HepG2 (cell line): Measurements from ENCODE around the gene GRIN2C. TPM values are rescaled to one million over a fixed set of nuclear protein-coding genes. Genes with fewer than 3 reads are reported as not detected.
A peak's percentile ranks its signal among the peaks of the same experiment; 100 is the strongest.

Experiments used
- DR1 ChIP-seq: sonication (generic); formaldehyde crosslinking; IDR thresholded peaks from 2 replicates; pipeline ENCODE4 v1.8.0; 2021; ENCODE audit warnings: mild to moderate bottlenecking, missing genetic modification reagents, inconsistent platforms
- HHEX ChIP-seq: IDR thresholded peaks from 2 replicates; pipeline ENCODE4 v1.6.1; 2016; ENCODE audit warnings: control low read depth
- JDP2 ChIP-seq: sonication (generic); formaldehyde crosslinking; IDR thresholded peaks from 2 replicates; pipeline ENCODE4 v1.8.1; 2022; ENCODE audit warnings: missing genetic modification reagents, borderline replicate concordance
- MTA3 ChIP-seq: sonication (generic); formaldehyde crosslinking; IDR thresholded peaks from 2 replicates; pipeline ENCODE4 v1.4.0; 2020; ENCODE audit warnings: missing genetic modification reagents
- NFE2L2 ChIP-seq: fragments of 150-350 bp; IDR thresholded peaks from 2 replicates; pipeline ENCODE4 v1.6.1; 2014; ENCODE audit warnings: low read length
- NFYC ChIP-seq: IDR thresholded peaks from 2 replicates; pipeline ENCODE4 v1.6.1; 2016; ENCODE audit warnings: missing genetic modification reagents, missing compliant biosample characterization
- PRMT3 ChIP-seq: sonication (generic); formaldehyde crosslinking; IDR thresholded peaks from 2 replicates; pipeline ENCODE4 v1.8.1; 2022; ENCODE audit warnings: low read depth, mild to moderate bottlenecking, moderate library complexity, missing genetic modification reagents, borderline replicate concordance
- RBM22 ChIP-seq: fragments of 200-400 bp; formaldehyde crosslinking; optimal IDR thresholded peaks from 2 replicates; pipeline ENCODE3; 2017; ENCODE audit warnings: mild to moderate bottlenecking, low read length, moderate library complexity
- REXO4 ChIP-seq: sonication (generic); formaldehyde crosslinking; IDR thresholded peaks from 2 replicates; pipeline ENCODE4 v1.8.0; 2022; ENCODE audit warnings: missing genetic modification reagents, mild to moderate bottlenecking, borderline replicate concordance
- TBX2 ChIP-seq: sonication (generic); formaldehyde crosslinking; IDR thresholded peaks from 2 replicates; pipeline ENCODE4 v1.5.0; 2020; ENCODE audit warnings: missing genetic modification reagents, mild to moderate bottlenecking, borderline replicate concordance
- YY1 ChIP-seq: IDR thresholded peaks from 2 replicates; pipeline ENCODE4 v1.6.1; 2011; ENCODE audit warnings: low read length, low read depth, moderate library complexity, mild to moderate bottlenecking; ENCODE audit not compliant: insufficient read depth, insufficient replicate concordance
- ZNF160 ChIP-seq: sonication (generic); formaldehyde crosslinking; IDR thresholded peaks from 2 replicates; pipeline ENCODE4 v1.8.0; 2022; ENCODE audit warnings: mild to moderate bottlenecking, inconsistent platforms, missing genetic modification reagents
- ZNF205 ChIP-seq: IDR thresholded peaks from 2 replicates; pipeline ENCODE4 v1.6.1; 2018; ENCODE audit warnings: missing biosample characterization, missing genetic modification reagents
- ZNF24 ChIP-seq: fragments of 450-650 bp; IDR thresholded peaks from 2 replicates; pipeline ENCODE4 v1.6.1; 2017; ENCODE audit warnings: antibody characterized with exemption, mild to moderate bottlenecking
- ZNF451 ChIP-seq: sonication (generic); formaldehyde crosslinking; IDR thresholded peaks from 2 replicates; pipeline ENCODE4 v1.5.0; 2020; ENCODE audit warnings: mild to moderate bottlenecking, missing genetic modification reagents
- ZNF670 ChIP-seq: sonication (generic); formaldehyde crosslinking; IDR thresholded peaks from 2 replicates; pipeline ENCODE4 v1.8.0; 2022; ENCODE audit warnings: mild to moderate bottlenecking, missing genetic modification reagents, borderline replicate concordance
- polyA plus RNA-seq, 8 experiments: library from polyadenylated mRNA; depleted of rRNA in 3 of 8; stranded (reverse) in 7 of 8; unstranded in 1 of 8; fragments of >200 nt; fragmentation: Illumina TruSeq in 4 of 8; extraction: Trizol in 4 of 8; gene quantifications; 2 replicates each; pipeline versions ENCODE4 v1.2.1 to v1.2.3, GENCODE V29; 2011 to 2016; ENCODE audit warnings: low read depth in 4 of 8, missing spikeins in 1 of 8, mixed read lengths in 1 of 8; ENCODE audit not compliant: insufficient read depth in 1 of 8
- total RNA-seq, 5 experiments: library from RNA; depleted of rRNA; stranded (reverse); fragments of >200 nt; fragmentation: Illumina TruSeq; extraction: Trizol; gene quantifications; 2 replicates each; pipeline ENCODE4 v1.2.3, GENCODE V29; 2016; ENCODE audit warnings: low read depth in 1 of 5
- TF ChIP-seq, protein P1 (sequence below): sonication (generic); formaldehyde crosslinking; IDR thresholded peaks from 2 replicates; pipeline ENCODE4 v1.4.0; 2020; ENCODE audit warnings: low read depth, missing genetic modification reagents
- TF ChIP-seq, protein P2 (sequence below): sonication (generic); formaldehyde crosslinking; IDR thresholded peaks from 2 replicates; pipeline ENCODE4 v1.8.1; 2023; ENCODE audit warnings: mild to moderate bottlenecking, missing genetic modification reagents
- TF ChIP-seq, protein P3 (sequence below): sonication (generic); formaldehyde crosslinking; IDR thresholded peaks from 2 replicates; pipeline ENCODE4 v1.8.1; 2023; ENCODE audit warnings: mild to moderate bottlenecking, inconsistent platforms, moderate library complexity, missing genetic modification reagents, borderline replicate concordance
- TF ChIP-seq, protein P4 (sequence below): IDR thresholded peaks from 2 replicates; pipeline ENCODE4 v1.6.1; 2016; ENCODE audit warnings: missing biosample characterization, missing genetic modification reagents, low read depth
- TF ChIP-seq, protein P5 (sequence below): sonication (generic); formaldehyde crosslinking; IDR thresholded peaks from 2 replicates; pipeline ENCODE4 v1.8.0; 2022; ENCODE audit warnings: mild to moderate bottlenecking, missing genetic modification reagents, borderline replicate concordance

The GRIN2C gene
- total and polyA plus RNA-seq, 2 of the 13 experiments (the other 11 are each of a cell fraction or from before 2014, with no cell fraction given), result 0.03 to 0.11 TPM

DNA sequence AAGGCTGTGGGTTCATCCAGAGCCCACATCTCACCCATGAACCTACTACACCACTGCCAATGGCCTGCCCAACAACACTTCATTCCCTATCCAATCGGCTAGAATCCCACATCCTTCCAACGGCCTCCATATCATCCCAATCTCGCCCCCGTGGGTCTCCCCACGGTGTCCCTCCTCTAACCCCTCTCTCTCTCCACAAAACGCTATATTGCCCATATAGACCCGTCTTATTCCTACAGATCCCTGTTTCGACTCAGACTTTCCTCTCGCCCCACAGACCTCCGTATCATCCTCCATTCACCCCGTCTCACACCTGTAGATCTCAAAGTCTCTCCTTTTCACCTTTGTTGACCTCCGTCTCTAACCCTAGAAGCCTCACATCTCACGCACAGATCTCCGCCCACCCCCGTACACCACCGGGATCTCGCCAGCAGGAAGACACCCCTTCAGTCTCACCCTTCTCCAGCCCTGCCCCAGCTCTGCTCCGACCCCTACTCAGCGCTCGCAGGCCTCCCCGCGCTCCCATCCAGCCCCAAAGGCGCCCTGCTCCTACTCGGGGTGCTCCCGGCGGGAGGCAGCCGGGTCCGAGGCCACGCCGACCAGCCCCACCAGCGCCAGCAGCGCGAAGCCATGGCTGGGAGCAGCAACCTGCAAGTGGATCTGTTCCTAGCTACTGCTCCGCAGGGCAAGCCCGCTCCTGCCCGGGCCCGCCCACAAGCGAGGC is 12.8 kb upstream of the GRIN2C start, which contains the start of gene FDXR (continued):
- TF ChIP-seq, protein P1, sequence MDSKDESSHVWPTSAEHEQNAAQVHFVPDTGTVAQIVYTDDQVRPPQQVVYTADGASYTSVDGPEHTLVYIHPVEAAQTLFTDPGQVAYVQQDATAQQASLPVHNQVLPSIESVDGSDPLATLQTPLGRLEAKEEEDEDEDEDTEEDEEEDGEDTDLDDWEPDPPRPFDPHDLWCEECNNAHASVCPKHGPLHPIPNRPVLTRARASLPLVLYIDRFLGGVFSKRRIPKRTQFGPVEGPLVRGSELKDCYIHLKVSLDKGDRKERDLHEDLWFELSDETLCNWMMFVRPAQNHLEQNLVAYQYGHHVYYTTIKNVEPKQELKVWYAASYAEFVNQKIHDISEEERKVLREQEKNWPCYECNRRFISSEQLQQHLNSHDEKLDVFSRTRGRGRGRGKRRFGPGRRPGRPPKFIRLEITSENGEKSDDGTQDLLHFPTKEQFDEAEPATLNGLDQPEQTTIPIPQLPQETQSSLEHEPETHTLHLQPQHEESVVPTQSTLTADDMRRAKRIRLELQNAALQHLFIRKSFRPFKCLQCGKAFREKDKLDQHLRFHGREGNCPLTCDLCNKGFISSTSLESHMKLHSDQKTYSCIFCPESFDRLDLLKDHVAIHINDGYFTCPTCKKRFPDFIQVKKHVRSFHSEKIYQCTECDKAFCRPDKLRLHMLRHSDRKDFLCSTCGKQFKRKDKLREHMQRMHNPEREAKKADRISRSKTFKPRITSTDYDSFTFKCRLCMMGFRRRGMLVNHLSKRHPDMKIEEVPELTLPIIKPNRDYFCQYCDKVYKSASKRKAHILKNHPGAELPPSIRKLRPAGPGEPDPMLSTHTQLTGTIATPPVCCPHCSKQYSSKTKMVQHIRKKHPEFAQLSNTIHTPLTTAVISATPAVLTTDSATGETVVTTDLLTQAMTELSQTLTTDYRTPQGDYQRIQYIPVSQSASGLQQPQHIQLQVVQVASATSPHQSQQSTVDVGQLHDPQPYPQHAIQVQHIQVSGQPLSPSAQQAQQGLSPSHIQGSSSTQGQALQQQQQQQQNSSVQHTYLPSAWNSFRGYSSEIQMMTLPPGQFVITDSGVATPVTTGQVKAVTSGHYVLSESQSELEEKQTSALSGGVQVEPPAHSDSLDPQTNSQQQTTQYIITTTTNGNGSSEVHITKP (CRISPR knock-in tag), result peak; percentile 56; the same call in 1 of the 2 replicates
- TF ChIP-seq, protein P2, sequence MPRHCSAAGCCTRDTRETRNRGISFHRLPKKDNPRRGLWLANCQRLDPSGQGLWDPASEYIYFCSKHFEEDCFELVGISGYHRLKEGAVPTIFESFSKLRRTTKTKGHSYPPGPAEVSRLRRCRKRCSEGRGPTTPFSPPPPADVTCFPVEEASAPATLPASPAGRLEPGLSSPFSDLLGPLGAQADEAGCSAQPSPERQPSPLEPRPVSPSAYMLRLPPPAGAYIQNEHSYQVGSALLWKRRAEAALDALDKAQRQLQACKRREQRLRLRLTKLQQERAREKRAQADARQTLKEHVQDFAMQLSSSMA, result peak; percentile 20; the same call in 1 of the 2 replicates
- peak; percentile 66; the same call in 1 of the 2 replicates for TF ChIP-seq DR1 (CRISPR knock-in tag)
- TF ChIP-seq RBM22, result no peak
- TF ChIP-seq ZNF24, result no peak
- TF ChIP-seq ZNF160 (CRISPR knock-in tag), result no peak
- 0 out of 2 replicates have a peak, but pooled peaks have one; percentile 24 for TF ChIP-seq ZNF451 (CRISPR knock-in tag)
- TF ChIP-seq HHEX (CRISPR knock-in tag), result no peak
- peak; percentile 89; the same call in 1 of the 2 replicates for TF ChIP-seq ZNF670 (CRISPR knock-in tag)
- TF ChIP-seq NFE2L2, result no peak
- TF ChIP-seq, protein P3, sequence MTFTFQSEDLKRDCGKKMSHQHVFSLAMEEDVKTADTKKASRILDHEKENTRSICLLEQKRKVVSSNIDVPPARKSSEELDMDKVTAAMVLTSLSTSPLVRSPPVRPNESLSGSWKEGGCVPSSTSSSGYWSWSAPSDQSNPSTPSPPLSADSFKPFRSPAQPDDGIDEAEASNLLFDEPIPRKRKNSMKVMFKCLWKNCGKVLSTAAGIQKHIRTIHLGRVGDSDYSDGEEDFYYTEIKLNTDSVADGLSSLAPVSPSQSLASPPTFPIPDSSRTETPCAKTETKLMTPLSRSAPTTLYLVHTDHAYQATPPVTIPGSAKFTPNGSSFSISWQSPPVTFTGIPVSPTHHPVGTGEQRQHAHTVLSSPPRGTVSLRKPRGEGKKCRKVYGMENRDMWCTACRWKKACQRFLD (CRISPR knock-in tag), result peak; percentile 38; the same call in 1 of the 2 replicates
- TF ChIP-seq YY1, result peak; percentile 78
- TF ChIP-seq ZNF205, result peak; percentile 85
- peak; percentile 37; the same call in 1 of the 2 replicates for TF ChIP-seq MTA3
- TF ChIP-seq, protein P4, sequence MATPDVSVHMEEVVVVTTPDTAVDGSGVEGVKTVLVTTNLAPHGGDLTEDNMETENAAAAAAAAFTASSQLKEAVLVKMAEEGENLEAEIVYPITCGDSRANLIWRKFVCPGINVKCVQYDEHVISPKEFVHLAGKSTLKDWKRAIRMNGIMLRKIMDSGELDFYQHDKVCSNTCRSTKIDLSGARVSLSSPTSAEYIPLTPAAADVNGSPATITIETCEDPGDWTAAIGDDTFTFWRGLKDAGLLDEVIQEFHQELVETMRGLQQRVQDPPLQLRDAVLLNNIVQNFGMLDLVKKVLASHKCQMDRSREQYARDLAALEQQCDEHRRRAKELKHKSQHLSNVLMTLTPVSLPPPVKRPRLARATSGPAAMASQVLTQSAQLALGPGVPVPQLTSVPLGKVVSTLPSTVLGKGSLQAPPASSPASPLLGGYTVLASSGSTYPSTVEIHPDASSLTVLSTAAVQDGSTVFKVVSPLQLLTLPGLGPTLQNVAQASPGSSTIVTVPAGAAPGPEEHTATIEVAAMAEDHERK (CRISPR knock-in tag), result peak; percentile 11; the same call in 1 of the 2 replicates
- no peak for TF ChIP-seq NFYC (CRISPR knock-in tag)
- no peak for TF ChIP-seq PRMT3 (CRISPR knock-in tag)
- peak; percentile 52; the same call in 1 of the 2 replicates for TF ChIP-seq JDP2
- no peak for TF ChIP-seq REXO4 (CRISPR knock-in tag)
- TF ChIP-seq TBX2, result peak; percentile 67
- TF ChIP-seq, protein P5, sequence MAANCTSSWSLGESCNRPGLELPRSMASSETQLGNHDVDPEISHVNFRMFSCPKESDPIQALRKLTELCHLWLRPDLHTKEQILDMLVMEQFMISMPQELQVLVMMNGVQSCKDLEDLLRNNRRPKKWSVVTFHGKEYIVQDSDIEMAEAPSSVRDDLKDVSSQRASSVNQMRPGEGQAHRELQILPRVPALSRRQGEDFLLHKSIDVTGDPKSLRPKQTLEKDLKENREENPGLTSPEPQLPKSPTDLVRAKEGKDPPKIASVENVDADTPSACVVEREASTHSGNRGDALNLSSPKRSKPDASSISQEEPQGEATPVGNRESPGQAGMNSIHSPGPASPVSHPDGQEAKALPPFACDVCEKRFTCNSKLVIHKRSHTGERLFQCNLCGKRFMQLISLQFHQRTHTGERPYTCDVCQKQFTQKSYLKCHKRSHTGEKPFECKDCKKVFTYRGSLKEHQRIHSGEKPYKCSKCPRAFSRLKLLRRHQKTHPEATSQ (CRISPR knock-in tag), result peak; percentile 83; the same call in 1 of the 2 replicates
